Caco-2 (cell line): ENCODE results near the gene HIVEP3. TPM values are rescaled to one million over a fixed set of nuclear protein-coding genes. Genes with fewer than 3 reads are reported as not detected.

Experiments used
- BruUV-seq: library from RNA; stranded (reverse); fragments of 400-500 nt; replicated peaks from 2 replicates; lab custom pipeline; 2021; lab: Mats Ljungman, UMichigan
- CTCF ChIA-PET: fragments of 300-600 bp; sonication (Branson Sonifier 250); formaldehyde crosslinking; loops from one replicate; lab custom pipeline; 2022; ENCODE audit warnings: antibody characterized with exemption; lab: Charles Lee
- POLR2A ChIA-PET: fragments of 300-600 bp; sonication (Branson Sonifier 250); formaldehyde crosslinking; loops from one replicate; lab custom pipeline; 2022; ENCODE audit warnings: antibody characterized with exemption; lab: Charles Lee
- DNase-seq, 2 experiments: peaks; one replicate each; pipeline versions ENCODE4 v3.0.0 to v3.0.0-alpha.2; 2020 to 2022
- H3K27me3 ChIP-seq: replicated peaks from 2 replicates; pipeline ENCODE4 v1.6.0; 2011; ENCODE audit warnings: low read length; ENCODE audit not compliant: control insufficient read depth, insufficient read depth
- H3K36me3 ChIP-seq: 2 replicates; pipeline ENCODE4 v1.5.1; 2011; ENCODE audit warnings: low read length; ENCODE audit not compliant: control insufficient read depth, insufficient read depth
- H3K4me1 ChIP-seq: fragments of 250-450 bp; sonication (Bioruptor Pico); 2 replicates; pipeline ENCODE4 v1.5.1; 2020; ENCODE audit warnings: mild to moderate bottlenecking
- H3K4me3 ChIP-seq: 2 replicates; pipeline ENCODE4 v1.5.1; 2011; ENCODE audit warnings: low read depth, mild to moderate bottlenecking, control low read depth, low read length
- H3K9me3 ChIP-seq: fragments of 250-450 bp; sonication (Bioruptor Pico); 2 replicates; pipeline ENCODE4 v1.5.1; 2020; ENCODE audit warnings: mild to moderate bottlenecking, moderate library complexity
- H3K27ac Mint-ChIP-seq: one replicate; pipeline ENCODE4 v1.8.0; 2022; ENCODE audit warnings: mixed read lengths; ENCODE audit not compliant: unreplicated experiment
- H3K27me3 Mint-ChIP-seq: one replicate; pipeline ENCODE4 v1.8.0; 2022; ENCODE audit warnings: mixed read lengths; ENCODE audit not compliant: insufficient read depth, unreplicated experiment
- H3K36me3 Mint-ChIP-seq: one replicate; pipeline ENCODE4 v1.8.0; 2022; ENCODE audit warnings: mild to moderate bottlenecking, mixed read lengths; ENCODE audit not compliant: insufficient read depth, unreplicated experiment
- H3K4me1 Mint-ChIP-seq: one replicate; pipeline ENCODE4 v1.8.0; 2022; ENCODE audit warnings: low read depth, mixed read lengths; ENCODE audit not compliant: unreplicated experiment
- H3K4me3 Mint-ChIP-seq: one replicate; pipeline ENCODE4 v1.8.0; 2022; ENCODE audit warnings: mild to moderate bottlenecking, moderate library complexity, mixed read lengths; ENCODE audit not compliant: unreplicated experiment
- H3K9me3 Mint-ChIP-seq: one replicate; pipeline ENCODE4 v1.8.0; 2022; ENCODE audit warnings: mixed read lengths; ENCODE audit not compliant: unreplicated experiment
- intact Hi-C: fragments of 100-400 bp; cut with micrococcal nuclease; formaldehyde crosslinking; loops from one replicate; pipeline ENCODE4 v1.10.0; 2022; ENCODE audit not compliant: unreplicated experiment
- total RNA-seq: library from RNA; stranded (reverse); gene quantifications from 2 replicates; pipeline ENCODE4 v1.2.3, GENCODE V29; 2022
- TF ChIP-seq, protein P1 (sequence below), 2 experiments: fragments of 200-600 bp in 1 of 2; IDR thresholded peaks; 1 replicate in 1 of 2; 2 replicates in 1 of 2; pipeline versions ENCODE4 v1.5.1 to v1.8.0; 2011 to 2022; ENCODE audit warnings: antibody characterized with exemption in 1 of 2, control low read depth in 1 of 2, inconsistent platforms in 1 of 2, low read depth in 1 of 2, low read length in 1 of 2, mild to moderate bottlenecking in 1 of 2, moderate library complexity in 1 of 2; ENCODE audit not compliant: insufficient read depth in 1 of 2, severe bottlenecking in 1 of 2, unreplicated experiment in 1 of 2

Gene HIVEP3
- total RNA-seq, 1 experiment from 2014 or later: 0.25 TPM

GRCh38 chr1:41507836-41508235, 410.9 kb downstream of the HIVEP3 start:
- no peaks in the 10 kb centered on the region for H3K36me3 ChIP-seq
- Mint-ChIP-seq H3K4me1 (peaks cover 13% of the 10 kb centered on the region), H3K36me3 (no peaks in the 10 kb centered on the region), H3K9me3 (no peaks in the 10 kb centered on the region), H3K4me3 (no peak overlapping the region), H3K27me3 (no peaks in the 10 kb centered on the region), H3K27ac (no peak overlapping the region)
- TF ChIP-seq, protein P1, sequence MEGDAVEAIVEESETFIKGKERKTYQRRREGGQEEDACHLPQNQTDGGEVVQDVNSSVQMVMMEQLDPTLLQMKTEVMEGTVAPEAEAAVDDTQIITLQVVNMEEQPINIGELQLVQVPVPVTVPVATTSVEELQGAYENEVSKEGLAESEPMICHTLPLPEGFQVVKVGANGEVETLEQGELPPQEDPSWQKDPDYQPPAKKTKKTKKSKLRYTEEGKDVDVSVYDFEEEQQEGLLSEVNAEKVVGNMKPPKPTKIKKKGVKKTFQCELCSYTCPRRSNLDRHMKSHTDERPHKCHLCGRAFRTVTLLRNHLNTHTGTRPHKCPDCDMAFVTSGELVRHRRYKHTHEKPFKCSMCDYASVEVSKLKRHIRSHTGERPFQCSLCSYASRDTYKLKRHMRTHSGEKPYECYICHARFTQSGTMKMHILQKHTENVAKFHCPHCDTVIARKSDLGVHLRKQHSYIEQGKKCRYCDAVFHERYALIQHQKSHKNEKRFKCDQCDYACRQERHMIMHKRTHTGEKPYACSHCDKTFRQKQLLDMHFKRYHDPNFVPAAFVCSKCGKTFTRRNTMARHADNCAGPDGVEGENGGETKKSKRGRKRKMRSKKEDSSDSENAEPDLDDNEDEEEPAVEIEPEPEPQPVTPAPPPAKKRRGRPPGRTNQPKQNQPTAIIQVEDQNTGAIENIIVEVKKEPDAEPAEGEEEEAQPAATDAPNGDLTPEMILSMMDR (IDR thresholded peaks at IDR 0.05; ENCODE audit: insufficient read depth in 1 of 2, low read depth in 1 of 2, low read length in 1 of 2, severe bottlenecking in 1 of 2, unreplicated experiment in 1 of 2): no peak
- CTCF ChIA-PET: interaction anchor here (0.6 kb wide), 1 partner anchor 11 kb away, joined by 3 read pairs; no protein-coding TSS in a partner anchor
- BruUV-seq: no TSS peak
- H3K27me3 ChIP-seq: no peaks in the 10 kb centered on the region
- POLR2A ChIA-PET: no interaction called here
- intact Hi-C loops: no loop called here
- peaks cover 9% of the 10 kb centered on the region; the same call in 1 of the 2 replicates for H3K4me1 ChIP-seq
- no peak for DNase-seq
- no peak overlapping the region for H3K4me3 ChIP-seq
- H3K9me3 ChIP-seq: no peaks in the 10 kb centered on the region

GRCh38 chr1:41507110-41507720, 411.5 kb downstream of the HIVEP3 start:
- Mint-ChIP-seq H3K9me3 (no peaks in the 10 kb centered on the region), H3K27me3 (no peaks in the 10 kb centered on the region), H3K27ac (no peak overlapping the region), H3K4me3 (no peak overlapping the region), H3K4me1 (peaks cover 17% of the 10 kb centered on the region), H3K36me3 (no peaks in the 10 kb centered on the region)
- POLR2A ChIA-PET: no interaction called here
- DNase-seq: no peak
- no peaks in the 10 kb centered on the region for H3K36me3 ChIP-seq
- CTCF ChIA-PET: no interaction called here
- BruUV-seq: no TSS peak
- H3K4me3 ChIP-seq: no peak overlapping the region
- H3K27me3 ChIP-seq: no peaks in the 10 kb centered on the region
- H3K9me3 ChIP-seq: no peaks in the 10 kb centered on the region
- peaks cover 9% of the 10 kb centered on the region; the same call in 1 of the 2 replicates for H3K4me1 ChIP-seq
- intact Hi-C loops: no loop called here
- TF ChIP-seq, protein P1 (IDR thresholded peaks at IDR 0.05; ENCODE audit: insufficient read depth in 1 of 2, low read depth in 1 of 2, low read length in 1 of 2, severe bottlenecking in 1 of 2, unreplicated experiment in 1 of 2): no peak

GRCh38 chr1:41504114-41505035, 414.3 kb downstream of the HIVEP3 start:
- DNase-seq: no peak
- CTCF ChIA-PET: no interaction called here
- no peak overlapping the region for H3K4me3 Mint-ChIP-seq

More at GRCh38 chr1:41504114-41505035, 414.3 kb downstream of the HIVEP3 start:
- Mint-ChIP-seq H3K36me3 (no peaks in the 10 kb centered on the region), H3K27ac (no peak overlapping the region), H3K4me1 (peaks cover 18% of the 10 kb centered on the region), H3K9me3 (no peaks in the 10 kb centered on the region), H3K27me3 (no peaks in the 10 kb centered on the region)
- POLR2A ChIA-PET: no interaction called here
- Histone ChIP-seq H3K9me3 (no peaks in the 10 kb centered on the region), H3K36me3 (no peaks in the 10 kb centered on the region), H3K4me1 (peaks cover 21% of the 10 kb centered on the region), H3K4me3 (no peak overlapping the region), H3K27me3 (no peaks in the 10 kb centered on the region)
- intact Hi-C loops: no loop called here
- TF ChIP-seq, protein P1 (IDR thresholded peaks at IDR 0.05; ENCODE audit: insufficient read depth in 1 of 2, low read depth in 1 of 2, low read length in 1 of 2, severe bottlenecking in 1 of 2, unreplicated experiment in 1 of 2): no peak
- no TSS peak for BruUV-seq
